HL-60/S4 treated with retinoic acid at 250 ng/mL for 4 days and 3 days (cell line): Measurements from ENCODE around the gene KIF5A.
"Not testable (repeated sequence)": the region's sequence is repeated elsewhere in the genome, so short reads cannot be mapped to it uniquely, and the experiment has no call there.

Experiments used
- in situ Hi-C: fragments of 300-500 bp; cut with MboI; formaldehyde crosslinking; loops from 2 replicates; pipeline ENCODE4 v1.7.0; 2022; ENCODE audit warnings: low sequenced_read_pairs

KIF5A gene

GRCh38 chr12:57552835-57553313 is 3.0 kb downstream of the KIF5A start:
- in situ Hi-C loops = no loop called here

GRCh38 chr12:57553343-57554202 is 3.7 kb downstream of the KIF5A start:
- in situ Hi-C loops = no loop called here

- in situ Hi-C loops = no loop called here
Measured at GRCh38 chr12:57554453-57554852, 4.6 kb downstream of the KIF5A start.

GRCh38 chr12:57554897-57555296 is 5.1 kb downstream of the KIF5A start:
- in situ Hi-C loops = no loop called here

- in situ Hi-C loops = no loop called here
Measured at GRCh38 chr12:57558864-57559263, 9.0 kb downstream of the KIF5A start.

- in situ Hi-C loops = no loop called here
Measured at GRCh38 chr12:57560516-57560915, 10.7 kb downstream of the KIF5A start.

GRCh38 chr12:57561117-57561516 is 11.3 kb downstream of the KIF5A start:
- in situ Hi-C loops = not testable (repeated sequence)

- in situ Hi-C loops = no loop called here
Measured at GRCh38 chr12:57563358-57563757, 13.5 kb downstream of the KIF5A start.

- in situ Hi-C loops = no loop called here
Measured at GRCh38 chr12:57564178-57564740, 14.4 kb downstream of the KIF5A start.

- in situ Hi-C loops = no loop called here
Measured at GRCh38 chr12:57568838-57569237, 19.0 kb downstream of the KIF5A start.

GRCh38 chr12:57569858-57570257 is 20.0 kb downstream of the KIF5A start:
- in situ Hi-C loops = no loop called here

GRCh38 chr12:57570438-57570837 is 20.6 kb downstream of the KIF5A start:
- in situ Hi-C loops = not testable (repeated sequence)

- in situ Hi-C loops = no loop called here
Measured at GRCh38 chr12:57571926-57572762, 22.3 kb downstream of the KIF5A start.

- in situ Hi-C loops = no loop called here
Measured at GRCh38 chr12:57574795-57575194, 25.0 kb downstream of the KIF5A start.

- in situ Hi-C loops = no loop called here
Measured at GRCh38 chr12:57575771-57576612, 26.1 kb downstream of the KIF5A start.

- in situ Hi-C loops = no loop called here
Measured at GRCh38 chr12:57576613-57577160, 26.8 kb downstream of the KIF5A start.

- in situ Hi-C loops = no loop called here
Measured at GRCh38 chr12:57577981-57578758, 28.3 kb downstream of the KIF5A start.

GRCh38 chr12:57579011-57579410 is 29.2 kb downstream of the KIF5A start:
- in situ Hi-C loops = no loop called here

- in situ Hi-C loops = no loop called here
Measured at GRCh38 chr12:57579677-57580465, 30.0 kb downstream of the KIF5A start.
